ENCODE results near the gene CHST11. TPM values are rescaled to one million over a fixed set of nuclear protein-coding genes. Genes with fewer than 3 reads are reported as not detected.

Gene CHST11
- total and polyA plus RNA-seq, 2 of the 4 experiments (the other 2 are of a cell fraction) = 1.4 to 2.7 TPM

DNA sequence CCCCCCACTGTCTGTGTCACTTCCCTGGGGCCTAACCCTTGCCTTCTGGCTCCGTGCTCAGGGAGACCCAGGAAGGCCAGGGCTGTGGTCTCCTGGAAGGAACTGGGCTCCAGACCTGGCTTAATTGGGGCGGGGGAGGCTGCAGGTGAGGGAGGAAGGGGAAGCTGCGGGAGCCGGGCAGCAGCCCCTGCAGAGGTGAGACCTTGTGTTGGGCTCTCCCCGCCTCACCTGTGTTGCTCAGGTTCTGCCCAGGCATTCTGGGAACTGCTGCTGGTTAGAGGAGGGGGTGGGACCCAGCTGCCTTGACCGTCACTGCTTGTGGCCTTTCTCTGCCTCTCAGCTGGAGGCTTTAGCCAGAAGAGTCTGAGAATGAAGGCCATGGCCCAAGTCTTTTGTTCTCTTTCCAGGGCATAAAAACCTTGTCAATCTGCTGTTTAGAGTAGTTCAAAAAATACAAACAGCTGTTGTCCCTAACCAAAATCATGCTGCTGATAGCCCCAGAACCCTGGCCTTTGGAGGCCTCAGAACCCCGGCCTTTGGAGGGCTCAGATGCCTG is 247.6 kb downstream of the CHST11 start:
- ATAC-seq (ENCODE audit: low read depth) = no peak
- no peak overlapping the region for H2AK5ac ChIP-seq (ENCODE audit: low read depth, low read length)
- H3K4ac ChIP-seq (ENCODE audit: low read depth, low read length) = no peak overlapping the region; the same call in 1 of the 2 replicates
- no peak overlapping the region for H3K56ac ChIP-seq (ENCODE audit: extremely low read depth, insufficient read depth, low read length)
- no peak for TF ChIP-seq CHD1 (IDR thresholded peaks at IDR 0.05; ENCODE audit: low read depth, low read length)
- no peak for TF ChIP-seq MAFK (IDR thresholded peaks at IDR 0.05; ENCODE audit: low read depth, low read length)
- TF ChIP-seq MAZ (IDR thresholded peaks at IDR 0.05; ENCODE audit: borderline replicate concordance, low read depth, low read length) = no peak
- TF ChIP-seq POLR2A (IDR thresholded peaks at IDR 0.05; ENCODE audit: low read depth, low read length) = no peak
- no peak for TF ChIP-seq FOS (IDR thresholded peaks at IDR 0.05; ENCODE audit: low read depth, low read length)
- no peak for TF ChIP-seq CEBPB (IDR thresholded peaks at IDR 0.05; ENCODE audit: low read depth, low read length)
- no peak for TF ChIP-seq BHLHE40 (IDR thresholded peaks at IDR 0.05; ENCODE audit: low read depth, low read length)
- TF ChIP-seq RAD21 (IDR thresholded peaks at IDR 0.05; ENCODE audit: low read length) = no peak
- no peak for TF ChIP-seq NFE2L2 (IDR thresholded peaks at IDR 0.05; ENCODE audit: low read depth, low read length)
- no peak for TF ChIP-seq CTCF (conservative IDR thresholded peaks at IDR 0.05; ENCODE audit: low read depth, low read length)
- BruUV-seq (replicated peaks) = no TSS peak
- H2BK5ac ChIP-seq (ENCODE audit: low read depth, low read length, poor library complexity, severe bottlenecking) = no peak overlapping the region
- no peak overlapping the region for H3K9ac ChIP-seq (ENCODE audit: low read depth, low read length)
- no peak overlapping the region for H2BK15ac ChIP-seq (ENCODE audit: low read depth, low read length)
- H3K9me3 ChIP-seq (ENCODE audit: control insufficient read depth, insufficient read depth, low read length) = no peaks in the 10 kb centered on the region
- H2BK20ac ChIP-seq (ENCODE audit: low read depth, low read length) = no peak overlapping the region
- no peak overlapping the region for H2AK9ac ChIP-seq (replicated peaks; ENCODE audit: low read depth, low read length, poor library complexity)
- H4K91ac ChIP-seq (ENCODE audit: insufficient read depth, low read depth, low read length) = no peak overlapping the region
- no peak overlapping the region for H3K14ac ChIP-seq (replicated peaks; ENCODE audit: low read depth, low read length)
- no peak overlapping the region for H2AFZ ChIP-seq (replicated peaks; ENCODE audit: low read length, poor library complexity)
- H3K79me1 ChIP-seq (ENCODE audit: low read depth in 1 of 2, low read length in 2 of 2) = no peaks in the 10 kb centered on the region
- in situ Hi-C loops (cut with MboI; ENCODE audit: low sequenced_read_pairs) = no loop called here
- H3K27ac ChIP-seq (ENCODE audit: insufficient read depth, low read length) = no peak overlapping the region
- H3K4me1 ChIP-seq (ENCODE audit: control insufficient read depth, insufficient read depth, low read length) = peaks cover 6% of the 10 kb centered on the region
- H3K4me2 ChIP-seq (ENCODE audit: low read depth, low read length) = no peak overlapping the region
- 72% methylated on average over 2 of the region's 7 CpGs; no CpG with 5 or more reads in 1 of the 2 experiments for WGBS, 2 experiments (ENCODE audit: extremely low coverage in 2 of 2, insufficient read length in 1 of 2)
- no peak overlapping the region for H4K5ac ChIP-seq (ENCODE audit: low read depth, low read length)
- no peak overlapping the region for H2BK120ac ChIP-seq (ENCODE audit: low read depth, low read length)
- no peak overlapping the region for H4K8ac ChIP-seq (ENCODE audit: low read depth in 2 of 2, low read length in 2 of 2)
- no peak overlapping the region for H3K23ac ChIP-seq (ENCODE audit: low read depth, low read length)
- no peaks in the 10 kb centered on the region for H4K20me1 ChIP-seq (ENCODE audit: insufficient read depth, low read length)
- H3K36me3 ChIP-seq (ENCODE audit: control insufficient read depth, insufficient read depth, low read length) = no peaks in the 10 kb centered on the region
- DNase-seq = no peak
- peaks cover 8% of the 10 kb centered on the region for H3K9me1 ChIP-seq (ENCODE audit: insufficient read depth, low read length)
- intact Hi-C loops (cut with micrococcal nuclease) = no loop called here
- H3K27me3 ChIP-seq (ENCODE audit: control insufficient read depth, insufficient read depth, low read length) = peaks cover 2% of the 10 kb centered on the region; the same call in 1 of the 2 replicates
- no peak overlapping the region for H3K18ac ChIP-seq (ENCODE audit: low read depth, low read length)
- ChIA-PET CTCF (no interaction called here), POLR2A (ENCODE audit: unreplicated experiment) (no interaction called here)
- H3K4me3 ChIP-seq (ENCODE audit: insufficient read depth, low read depth, low read length) = no peak overlapping the region
- dilution Hi-C loops (cut with HindIII; ENCODE audit: low sequenced_read_pairs, unreplicated experiment) = no loop called here
